NCI-H2107 treated with DMSO at 0.1 percent for 48 hours (cell line): Measurements from ENCODE around the gene SULT4A1.

ENCODE experiments used
- DNase-seq: peaks from one replicate; lab custom pipeline; 2025; ENCODE audit not compliant: unreplicated experiment; lab: John Stamatoyannopoulos, UW

The SULT4A1 gene

GRCh38 chr22:43861529-43861928, 784 bp downstream of the SULT4A1 start:
- DNase-seq = no peak

DNA sequence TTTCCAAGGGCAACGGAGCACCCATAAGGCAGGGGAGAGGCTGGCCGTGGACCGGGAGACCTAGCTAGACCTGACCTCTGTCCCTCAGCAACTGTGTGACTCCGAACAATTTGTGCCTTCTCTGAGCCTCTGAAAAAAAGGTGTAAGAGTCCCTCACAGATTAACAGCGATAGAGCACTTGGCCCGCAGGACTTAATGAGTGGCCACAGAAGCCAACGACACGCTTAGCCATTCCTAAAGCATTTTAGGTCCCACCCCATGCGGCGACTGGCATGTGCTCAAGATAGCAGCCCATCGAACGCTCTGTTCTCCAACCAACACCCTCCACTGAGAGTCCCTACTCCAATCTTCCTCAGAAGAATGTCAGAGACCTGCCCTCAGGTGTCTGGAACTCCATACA, 1.5 kb downstream of the SULT4A1 start:
- no peak for DNase-seq

DNA sequence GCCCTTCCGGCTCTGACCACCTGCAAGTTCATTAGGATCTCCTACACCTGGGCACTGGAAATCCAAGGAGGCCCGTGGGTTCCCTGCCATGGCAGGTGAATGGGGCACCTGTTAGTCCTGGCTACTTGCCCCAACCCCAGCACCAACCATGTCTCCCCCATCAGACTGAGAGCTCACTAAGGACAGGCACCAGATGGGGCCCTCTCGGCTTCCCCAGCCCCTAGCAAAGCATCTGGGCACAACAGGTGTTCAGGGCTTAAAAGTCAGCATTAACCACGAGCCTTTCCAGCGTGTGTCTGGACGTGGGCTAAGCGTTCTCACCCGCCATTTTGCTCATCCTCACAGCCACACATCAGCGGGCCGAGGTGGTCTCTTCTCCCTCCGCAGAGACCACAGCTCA, 2.2 kb downstream of the SULT4A1 start:
- DNase-seq = no peak

GRCh38 chr22:43859621-43860020, 2.7 kb downstream of the SULT4A1 start:
- no peak for DNase-seq

GRCh38 chr22:43859176-43859575, 3.1 kb downstream of the SULT4A1 start:
- DNase-seq = no peak

DNA sequence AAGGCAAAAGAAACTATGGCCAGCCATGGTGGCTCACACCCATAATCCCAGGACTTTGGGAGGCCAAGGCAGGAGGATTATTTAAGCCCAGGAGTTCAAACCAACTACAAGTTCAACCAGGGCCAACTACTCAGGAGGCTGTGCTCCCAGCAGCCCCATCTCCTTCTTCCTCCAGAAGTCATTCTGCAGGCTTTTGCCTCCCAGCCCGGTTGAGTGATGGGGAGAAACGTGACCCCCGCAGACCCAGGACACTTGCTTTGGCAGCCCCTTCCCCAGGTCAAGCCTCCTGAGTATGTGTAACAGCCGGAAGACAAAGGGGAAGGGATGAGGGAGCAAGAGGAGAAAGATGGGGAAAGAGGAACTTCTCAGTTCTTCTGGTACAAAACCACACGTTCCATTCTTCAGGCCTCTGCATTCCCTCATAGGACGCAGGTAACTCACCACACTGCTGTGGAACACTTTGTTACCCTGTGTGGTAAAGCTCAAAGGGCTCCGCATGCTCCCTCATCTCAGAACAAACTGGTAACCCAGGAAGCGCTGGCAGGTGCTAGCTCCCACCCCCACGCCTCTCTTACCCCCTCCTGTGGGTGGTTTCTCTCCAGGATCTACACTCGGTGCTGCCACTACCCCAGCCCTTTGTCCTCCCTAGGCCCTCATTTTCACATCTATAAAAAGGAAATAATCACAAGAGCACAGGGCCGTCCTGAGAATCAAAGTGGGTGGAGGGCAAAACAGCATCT, 4.0 kb downstream of the SULT4A1 start:
- peak; percentile 53 for DNase-seq

GRCh38 chr22:43857367-43857766, 4.9 kb downstream of the SULT4A1 start:
- no peak for DNase-seq

DNA sequence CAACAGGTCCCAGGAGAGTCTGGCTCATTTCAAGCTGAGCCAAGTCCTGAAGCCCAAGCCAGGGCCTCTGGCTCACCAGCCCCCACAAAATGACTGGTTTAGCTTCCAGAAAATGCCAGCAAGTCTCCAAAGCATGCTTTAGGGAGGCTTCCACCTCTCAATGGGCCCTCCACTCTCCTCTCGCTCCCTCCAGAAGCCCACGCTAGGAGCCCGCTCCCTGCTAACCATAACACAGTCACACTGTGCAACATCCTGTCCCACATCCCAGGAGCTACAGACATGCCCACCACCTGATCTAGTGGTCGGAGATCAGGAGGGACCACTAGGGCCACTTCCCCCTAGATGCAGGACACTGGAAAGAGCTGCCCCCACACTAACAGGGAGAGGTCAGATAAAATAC, 6.9 kb downstream of the SULT4A1 start:
- no peak for DNase-seq

DNA sequence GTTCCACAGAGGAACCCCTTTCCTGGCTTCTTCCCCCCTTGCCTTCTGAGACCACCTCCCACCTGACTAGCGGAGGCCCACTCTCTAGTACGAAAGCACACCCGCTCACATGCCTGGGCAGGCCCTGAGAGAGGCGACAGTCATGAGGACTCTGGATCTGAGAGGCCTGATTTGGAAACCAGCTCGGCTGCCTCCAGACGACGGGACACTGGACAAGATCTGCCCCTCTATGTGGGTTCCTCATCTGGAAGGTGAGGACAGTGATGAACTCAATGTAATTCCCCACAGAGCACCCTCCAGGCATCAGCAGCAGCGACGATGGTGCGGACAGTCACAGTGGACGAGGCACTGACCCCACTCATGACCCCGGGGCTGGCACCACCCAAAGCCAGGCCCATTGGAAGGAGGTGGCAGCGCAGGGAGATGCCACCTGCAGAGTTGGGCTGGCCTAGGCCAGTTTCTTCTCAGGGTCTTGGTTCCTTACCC, 7.5 kb downstream of the SULT4A1 start:
- no peak for DNase-seq

DNA sequence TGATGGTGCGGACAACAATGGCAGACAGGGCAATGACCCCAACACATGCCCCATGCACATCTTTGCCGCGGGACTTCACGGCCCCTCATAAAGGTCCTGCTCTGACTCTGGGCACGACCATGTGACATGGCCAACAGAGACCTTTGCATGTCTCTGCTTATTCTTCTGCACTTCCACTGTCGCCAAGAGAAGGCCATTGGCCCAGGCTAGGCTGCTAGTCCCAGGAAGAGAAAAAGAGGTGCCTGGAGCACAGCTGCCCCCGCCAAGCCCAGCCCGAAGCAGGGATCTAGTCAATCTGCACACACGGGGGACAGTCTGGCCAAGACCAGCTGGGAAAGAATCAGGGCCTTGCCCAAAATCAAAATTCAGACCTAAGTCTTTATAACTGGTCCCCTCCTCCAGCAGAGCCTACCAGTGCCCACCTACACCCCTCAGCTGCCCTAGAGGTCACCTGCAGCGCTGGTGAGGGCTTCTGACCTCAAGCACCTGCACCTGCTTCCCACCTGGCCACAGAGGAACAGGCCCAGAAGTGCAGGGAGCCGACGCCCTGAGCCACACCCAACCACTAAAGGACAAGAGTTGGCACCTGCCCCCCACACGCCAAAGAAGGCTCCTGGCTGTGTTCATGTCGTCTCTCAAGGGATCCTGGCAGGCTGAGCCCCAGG, 8.1 kb downstream of the SULT4A1 start:
- DNase-seq = no peak

DNA sequence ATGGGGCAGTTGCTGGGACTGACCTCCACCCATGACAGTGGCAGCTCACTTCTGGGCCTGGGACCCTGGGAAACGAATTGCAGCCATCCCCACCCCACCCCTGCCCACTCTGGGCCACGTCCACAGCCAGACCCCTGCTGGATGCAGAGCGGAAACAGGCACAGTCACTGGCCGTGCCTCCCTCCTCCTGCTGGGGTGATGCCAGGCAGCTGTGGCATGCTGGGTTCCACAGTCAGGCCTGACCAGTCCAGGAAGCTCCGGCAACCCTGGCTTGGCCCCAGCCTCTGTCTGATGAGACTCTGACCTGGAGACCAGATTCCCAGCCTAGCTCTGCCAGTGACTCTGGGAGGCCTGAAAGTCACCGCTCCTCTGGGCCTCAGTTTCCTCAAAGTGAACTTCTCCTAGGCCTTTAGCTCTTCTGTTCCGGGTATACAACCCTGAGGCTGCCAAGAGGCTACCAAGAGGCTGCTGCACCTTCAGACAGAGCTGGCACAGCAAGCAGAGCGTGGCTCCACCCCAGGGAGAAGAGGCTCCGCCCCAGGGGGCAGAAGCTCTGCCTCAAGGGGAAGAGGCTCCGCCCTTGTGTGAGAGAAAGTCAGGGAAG, 8.9 kb downstream of the SULT4A1 start:
- no peak for DNase-seq

DNA sequence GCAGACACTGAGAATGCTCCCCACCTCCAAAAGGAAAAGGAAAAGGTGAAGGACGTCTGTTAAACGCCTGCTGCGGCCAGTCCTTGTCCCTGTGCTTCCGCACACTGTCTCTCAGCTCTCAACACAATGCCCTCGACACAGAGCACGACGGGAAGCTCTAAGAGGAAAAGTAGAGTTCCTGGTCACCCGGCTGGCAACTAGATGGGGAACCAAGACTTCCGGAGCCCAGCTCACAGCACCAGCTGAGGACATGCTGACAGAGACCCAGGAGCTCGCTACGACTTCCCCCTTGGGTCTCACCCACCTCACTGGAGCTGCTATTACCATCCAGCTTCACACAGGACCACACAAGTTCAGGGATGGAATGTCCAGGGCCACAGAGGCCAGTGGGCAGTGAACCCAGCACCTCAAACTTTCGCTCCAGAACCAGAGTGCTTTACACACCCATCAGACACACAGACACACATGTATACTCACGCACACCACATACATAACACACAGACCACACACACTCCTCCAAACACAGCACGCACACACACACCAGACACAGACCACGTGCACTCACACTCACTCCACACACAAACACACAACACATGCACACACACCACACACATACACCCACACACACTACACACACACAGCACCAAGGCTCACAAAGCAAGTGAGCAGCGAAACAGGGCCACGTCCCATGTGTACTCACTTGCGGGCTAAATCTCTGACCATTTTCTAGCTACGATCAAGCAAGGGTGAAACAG, 9.6 kb downstream of the SULT4A1 start:
- no peak for DNase-seq

DNA sequence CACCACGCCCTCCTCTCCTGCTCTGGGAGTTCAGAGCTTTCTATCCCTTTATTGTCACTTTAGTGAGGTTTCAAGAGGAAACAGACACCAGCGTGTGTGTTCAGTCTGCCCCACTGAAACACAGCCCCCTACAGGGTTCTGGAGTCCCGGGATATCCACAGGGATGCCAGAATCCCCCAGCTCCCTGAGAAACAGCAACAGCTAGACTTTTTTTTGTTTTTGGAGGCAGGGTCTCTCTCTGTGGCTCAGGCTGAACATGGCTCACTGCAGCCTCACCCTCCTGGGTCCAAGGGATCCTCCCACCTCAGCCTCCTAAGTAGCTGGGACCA, 10.4 kb downstream of the SULT4A1 start:
- DNase-seq = no peak

- no peak for DNase-seq
Measured at GRCh38 chr22:43851058-43851978, 11.0 kb downstream of the SULT4A1 start.

DNA sequence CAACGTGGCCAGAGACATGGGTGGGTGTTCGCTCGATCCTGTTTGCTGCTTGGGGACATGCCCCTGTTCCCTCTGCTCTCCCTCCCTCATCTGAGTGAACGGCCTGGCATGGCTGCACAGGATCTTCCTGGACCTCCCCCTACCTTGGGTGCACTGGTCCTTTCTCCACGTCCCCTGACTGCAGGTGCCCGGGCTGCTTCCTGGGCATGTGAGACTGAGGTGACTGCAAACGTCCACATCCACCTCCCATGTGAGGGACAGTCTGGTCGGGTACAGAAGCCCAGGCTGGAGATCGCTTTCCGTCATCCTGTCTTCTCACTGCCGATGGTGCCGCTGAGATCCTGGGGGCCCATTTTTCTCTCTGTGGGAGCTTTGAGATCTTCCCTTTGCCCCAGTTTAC, 11.8 kb downstream of the SULT4A1 start:
- DNase-seq = no peak

DNA sequence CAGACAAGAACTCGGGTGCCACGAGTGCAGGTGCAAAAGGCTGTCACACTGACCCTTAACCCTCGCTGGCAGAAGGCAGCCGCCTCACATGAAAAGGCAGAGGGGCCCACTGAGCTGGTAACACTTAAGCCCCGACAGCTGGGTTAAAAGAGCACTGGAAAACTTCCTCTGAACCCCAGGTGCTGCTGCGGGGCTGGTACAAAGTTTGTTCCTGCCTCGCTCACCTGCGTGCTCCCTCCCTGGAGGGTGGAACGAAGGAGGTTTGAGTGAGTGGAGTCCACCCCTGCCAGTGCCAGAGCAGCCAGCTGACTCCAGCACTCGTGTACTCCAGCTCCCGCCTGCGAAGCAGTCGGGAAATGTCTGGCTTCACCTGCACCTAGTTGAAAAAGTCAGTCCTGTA, 12.6 kb downstream of the SULT4A1 start:
- no peak for DNase-seq

- peak; percentile 43 for DNase-seq
Measured at GRCh38 chr22:43848366-43849171, 13.7 kb downstream of the SULT4A1 start.

DNA sequence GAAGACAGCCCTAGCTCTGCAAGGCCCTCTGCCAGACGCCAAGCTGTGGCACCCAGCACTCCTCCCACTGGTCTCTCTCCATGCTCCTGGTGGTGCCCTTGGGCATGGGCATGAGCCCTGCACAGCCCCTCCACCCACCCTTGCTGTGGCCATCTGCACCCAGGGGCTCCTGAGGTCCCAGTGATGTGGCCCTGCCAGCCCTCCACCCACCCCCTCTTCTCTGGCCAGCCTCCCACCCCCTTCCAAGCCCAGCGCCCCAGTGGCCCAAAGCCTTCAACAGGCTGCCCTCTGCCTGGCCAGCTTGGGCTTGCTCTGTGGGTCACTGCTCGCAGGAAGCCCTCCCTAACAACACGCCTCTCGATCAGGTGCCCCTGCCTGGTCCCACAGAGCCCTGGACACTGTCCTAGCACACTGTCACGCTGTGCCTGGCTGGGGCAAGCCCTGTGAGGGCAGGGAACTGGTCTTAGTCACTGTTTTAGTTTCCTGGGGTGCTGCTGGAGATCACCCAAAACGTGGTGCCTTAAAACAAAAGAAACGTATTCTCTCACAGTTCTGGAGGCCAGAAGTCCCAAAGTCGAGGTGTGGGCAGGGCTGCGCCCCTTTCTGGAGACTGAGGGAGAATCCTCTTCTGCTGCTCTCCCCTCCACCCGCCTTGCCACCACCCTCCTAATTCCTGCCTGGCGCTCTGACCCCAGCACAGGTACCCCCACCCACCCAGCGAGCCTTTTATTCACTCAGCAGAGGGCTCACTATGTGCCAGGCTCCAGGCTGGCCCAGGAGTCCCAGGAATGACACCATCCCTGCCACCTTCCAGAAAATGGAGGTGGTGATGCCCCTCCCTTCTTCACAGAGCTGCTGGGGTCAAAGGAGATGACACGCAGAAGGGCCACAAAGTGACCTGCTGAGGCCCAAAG, 14.7 kb downstream of the SULT4A1 start:
- DNase-seq = no peak

DNA sequence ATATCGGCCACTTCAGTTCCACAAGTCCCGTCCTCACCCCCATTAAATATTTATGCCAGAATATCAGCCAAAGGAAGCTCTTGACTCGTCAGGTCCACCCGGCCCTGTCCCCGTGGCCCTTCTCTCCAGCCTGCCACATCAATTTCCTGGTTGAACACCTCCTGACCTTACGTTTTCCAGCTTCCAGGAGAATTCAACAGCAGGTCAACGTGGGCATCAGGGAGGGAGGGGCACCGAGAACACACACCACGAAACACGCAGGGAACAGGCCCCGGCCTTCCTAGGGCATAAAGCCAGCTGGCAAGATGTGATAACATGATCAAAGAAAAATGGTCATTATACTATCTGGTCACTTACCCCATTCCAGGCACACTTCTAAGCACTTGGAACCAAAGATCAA, 15.3 kb downstream of the SULT4A1 start:
- no peak for DNase-seq
